Stimulated activated naive CD8-positive, alpha-beta T cell treated with anti-CD3 and anti-CD28 coated beads, Interleukin-15, amount 100 ng/mL, for 72 hours (primary cell): Measurements from ENCODE around the gene GPR137B.

Experiments
- ATAC-seq: fragments of 150-1000 bp; cut with Tn5 transposase; 2 replicates; pipeline ENCODE4 v1.10.0; 2021; ENCODE audit warnings: mild to moderate bottlenecking, moderate library complexity
- DNase-seq, 2 donors: peaks; one replicate each; pipeline ENCODE4 v3.0.0; 2021 to 2022
- H3K27ac Mint-ChIP-seq, 2 donors: one replicate each; pipeline ENCODE4 v1.8.0; 2022; ENCODE audit warnings: mild to moderate bottlenecking in 2 of 2, mixed read lengths in 2 of 2, moderate library complexity in 2 of 2
- H3K27me3 Mint-ChIP-seq: one replicate; pipeline ENCODE4 v1.8.0; 2022; ENCODE audit warnings: mixed read lengths
- H3K4me1 Mint-ChIP-seq: one replicate; pipeline ENCODE4 v1.8.0; 2022; ENCODE audit warnings: mild to moderate bottlenecking, mixed read lengths
- H3K4me3 Mint-ChIP-seq, 2 donors: one replicate each; pipeline ENCODE4 v1.8.0; 2022; ENCODE audit warnings: mild to moderate bottlenecking in 2 of 2, mixed read lengths in 2 of 2, moderate library complexity in 1 of 2
- H3K9me3 Mint-ChIP-seq, 2 donors: one replicate each; pipeline ENCODE4 v1.8.0; 2022; ENCODE audit warnings: mixed read lengths in 2 of 2

Gene GPR137B

DNA sequence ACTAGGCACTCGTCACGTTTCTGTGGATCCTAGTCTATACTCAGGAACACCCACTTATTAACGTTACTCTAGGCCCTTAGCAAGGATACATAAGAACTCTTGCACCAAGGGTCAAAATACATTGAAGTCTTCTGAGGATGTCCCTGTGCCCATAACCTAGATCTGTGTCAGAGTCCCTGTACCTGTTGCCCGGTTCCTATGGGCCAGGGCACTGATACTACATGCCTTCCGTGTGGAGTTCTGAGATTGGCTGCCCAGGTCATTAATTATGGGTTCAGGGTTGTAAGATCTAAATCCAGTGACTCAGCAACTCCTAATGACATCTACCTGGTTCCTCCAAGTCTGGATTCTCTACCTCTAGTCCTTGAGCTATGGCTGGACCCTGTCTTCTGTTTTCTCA is 69.5 kb downstream of the GPR137B start:
- no peaks in the 10 kb centered on the region for H3K9me3 Mint-ChIP-seq
- H3K4me3 Mint-ChIP-seq = no peak overlapping the region
- no peak for ATAC-seq

DNA sequence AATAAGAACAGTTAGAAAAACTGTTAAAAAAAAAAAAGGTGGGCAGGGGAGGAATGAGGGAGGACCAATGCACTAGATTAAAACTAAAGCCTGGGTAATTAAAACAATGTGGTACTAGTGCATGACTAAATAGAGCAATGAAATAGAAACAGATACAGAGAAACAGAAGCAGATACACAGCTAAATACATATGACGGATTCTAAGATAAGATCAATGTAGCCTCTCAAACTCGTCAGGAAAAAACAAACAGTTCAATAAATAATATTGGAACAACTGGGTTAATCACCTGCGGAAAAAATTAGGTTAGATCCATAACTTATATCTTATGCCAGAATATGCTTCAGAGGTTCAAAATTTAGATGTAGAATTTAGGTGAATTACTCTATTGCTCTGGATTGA is 71.2 kb downstream of the GPR137B start:
- no peak for ATAC-seq
- Mint-ChIP-seq H3K9me3 (no peaks in the 10 kb centered on the region), H3K4me3 (no peak overlapping the region), H3K4me1 (no peaks in the 10 kb centered on the region), H3K27ac (no peak overlapping the region), H3K27me3 (no peaks in the 10 kb centered on the region)
- DNase-seq = no peak

More for the DNA sequence above, 69.5 kb downstream of the GPR137B start:
- Mint-ChIP-seq H3K27ac (peak overlapping the region in 1 of 2 donors; percentile 41), H3K27me3 (no peaks in the 10 kb centered on the region), H3K4me1 (no peaks in the 10 kb centered on the region)
- DNase-seq = no peak

DNA sequence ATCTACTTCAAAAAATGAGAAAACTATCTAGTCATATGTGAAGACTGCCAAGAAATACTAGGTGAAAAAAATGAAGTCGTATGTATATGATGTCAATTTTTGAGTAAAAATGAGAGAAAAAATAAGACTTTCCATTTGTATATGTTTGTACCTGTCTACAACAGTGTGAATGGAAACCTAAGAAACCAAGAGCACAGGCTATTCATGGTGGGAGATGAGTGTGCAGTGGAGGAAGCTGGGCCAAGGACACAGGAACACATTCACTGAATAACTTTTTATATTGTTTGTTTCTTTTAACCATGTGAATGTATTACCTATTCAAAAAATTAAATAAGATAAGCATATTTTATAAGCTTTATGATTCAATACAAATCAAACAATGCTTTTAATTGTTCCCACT is 72.4 kb downstream of the GPR137B start:
- no peak for DNase-seq
- Mint-ChIP-seq H3K9me3 (no peaks in the 10 kb centered on the region), H3K4me1 (no peaks in the 10 kb centered on the region), H3K4me3 (no peak overlapping the region), H3K27me3 (no peaks in the 10 kb centered on the region), H3K27ac (no peak overlapping the region)
- ATAC-seq = peak; percentile 75

DNA sequence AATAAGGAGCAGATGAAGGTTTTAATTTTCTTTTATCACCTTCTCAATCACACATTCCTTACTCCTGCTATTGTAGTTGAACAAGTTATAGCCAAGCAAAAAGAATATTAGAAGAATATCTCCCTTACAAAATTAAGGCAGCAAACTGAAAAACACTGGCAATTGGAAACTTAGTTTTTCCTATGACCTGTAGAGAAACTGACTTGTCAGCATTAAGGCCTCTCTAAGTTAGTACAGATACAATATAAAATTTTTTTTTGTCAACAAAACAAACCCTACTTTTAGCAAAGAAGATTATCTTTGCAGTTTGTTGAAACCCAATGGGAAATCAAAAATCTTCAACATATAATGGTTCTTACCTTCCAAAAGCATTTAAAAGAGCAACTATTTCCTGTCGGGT is 78.1 kb downstream of the GPR137B start:
- Mint-ChIP-seq H3K4me3 (no peak overlapping the region), H3K4me1 (no peaks in the 10 kb centered on the region), H3K9me3 (no peaks in the 10 kb centered on the region), H3K27ac (no peak overlapping the region), H3K27me3 (no peaks in the 10 kb centered on the region)
- ATAC-seq (no peak), DNase-seq (no peak)

DNA sequence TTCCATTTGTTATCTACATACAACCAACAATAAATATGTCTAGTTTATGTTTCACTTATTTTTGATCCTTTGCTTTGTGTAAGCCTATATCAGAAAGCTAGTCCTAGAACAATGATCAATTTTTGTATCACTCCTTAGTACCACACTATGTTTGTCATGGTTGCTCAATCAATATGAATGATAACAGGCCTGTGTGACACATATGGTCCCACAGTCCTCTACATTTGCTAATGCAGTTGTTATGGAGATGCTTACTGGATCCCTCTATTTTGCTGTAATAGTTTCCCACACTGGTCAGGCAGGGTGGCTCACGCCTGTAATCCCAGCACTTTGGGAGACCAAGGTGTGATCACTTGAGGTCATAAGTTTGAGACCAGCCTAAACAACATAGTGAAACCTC is 80.3 kb downstream of the GPR137B start:
- no peak overlapping the region for H3K4me3 Mint-ChIP-seq
- H3K4me1 Mint-ChIP-seq = no peaks in the 10 kb centered on the region

DNA sequence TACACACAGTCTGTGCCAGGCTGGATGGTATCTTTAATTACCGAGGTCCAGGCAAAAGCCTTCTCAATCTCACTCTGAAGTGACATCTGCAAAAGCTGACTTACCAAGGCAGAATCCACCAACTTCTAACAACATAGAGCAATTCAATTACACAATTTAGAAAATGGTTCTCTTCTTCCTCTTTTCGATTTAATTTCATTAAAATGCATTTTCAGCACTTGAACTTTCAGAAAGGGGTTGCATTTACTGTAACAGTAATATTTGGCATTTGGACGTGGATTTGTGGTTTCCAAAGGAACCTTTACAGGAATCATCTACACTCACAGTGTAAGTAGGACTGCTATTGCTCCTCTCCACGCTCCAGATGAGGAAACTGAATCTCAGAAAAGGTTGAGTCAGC is 86.1 kb downstream of the GPR137B start:
- Mint-ChIP-seq H3K9me3 (no peaks in the 10 kb centered on the region), H3K4me3 (no peak overlapping the region), H3K4me1 (no peaks in the 10 kb centered on the region), H3K27ac (no peak overlapping the region), H3K27me3 (no peaks in the 10 kb centered on the region)
- DNase-seq (no peak), ATAC-seq (no peak)

More for the DNA sequence above, 80.3 kb downstream of the GPR137B start:
- H3K27me3 Mint-ChIP-seq = no peaks in the 10 kb centered on the region
- ATAC-seq = no peak
- H3K27ac Mint-ChIP-seq = no peak overlapping the region
- no peak for DNase-seq
- H3K9me3 Mint-ChIP-seq = no peaks in the 10 kb centered on the region

DNA sequence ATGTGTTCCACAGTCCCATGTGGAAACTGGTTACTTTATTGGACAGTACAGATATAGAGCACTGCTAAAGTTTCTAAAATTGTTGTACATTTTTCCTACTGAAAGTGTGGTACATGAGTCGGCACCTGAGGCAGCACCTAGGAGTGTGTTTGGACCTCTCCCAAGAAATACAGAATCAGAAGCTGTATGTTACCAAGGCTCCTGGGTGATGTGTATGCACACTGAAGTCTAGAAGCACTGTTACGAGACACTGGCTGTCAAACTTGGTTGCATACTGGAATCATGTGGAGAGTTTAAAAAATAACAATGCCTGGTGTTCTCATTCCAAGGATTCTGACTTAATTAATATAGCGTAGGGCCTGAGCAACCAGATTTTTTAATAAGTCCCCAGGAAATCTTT is 92.8 kb downstream of the GPR137B start:
- Mint-ChIP-seq H3K9me3 (no peaks in the 10 kb centered on the region), H3K27me3 (no peaks in the 10 kb centered on the region), H3K27ac (no peak overlapping the region), H3K4me1 (no peaks in the 10 kb centered on the region), H3K4me3 (no peak overlapping the region)
- ATAC-seq = no peak
- no peak for DNase-seq

DNA sequence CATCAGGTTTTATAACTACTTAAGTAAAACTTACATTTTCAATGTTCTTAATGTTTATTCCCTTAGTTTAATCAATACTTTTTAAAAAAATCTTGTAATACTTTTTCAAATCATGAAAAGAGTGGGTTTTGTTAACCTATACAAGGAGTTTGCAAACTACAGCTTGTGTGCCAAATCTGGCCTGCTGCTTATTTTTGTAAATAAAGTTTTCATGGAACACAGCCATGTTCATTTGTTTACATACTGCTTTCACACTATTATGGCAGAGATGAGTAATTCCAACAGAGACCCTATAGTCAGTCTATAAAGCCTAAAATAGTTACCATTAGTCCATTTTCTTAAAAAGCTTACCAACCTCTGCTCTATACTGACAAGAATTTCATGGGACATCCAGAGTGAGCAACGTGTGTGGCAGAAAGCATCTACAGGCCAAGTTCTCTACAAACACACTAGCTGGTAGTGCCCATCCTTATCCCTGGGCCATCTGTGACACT is 96.8 kb downstream of the GPR137B start:
- H3K27ac Mint-ChIP-seq = no peak overlapping the region
- H3K4me3 Mint-ChIP-seq = no peak overlapping the region
- ATAC-seq (no peak), DNase-seq (no peak)
- no peaks in the 10 kb centered on the region for H3K4me1 Mint-ChIP-seq
- H3K27me3 Mint-ChIP-seq = no peaks in the 10 kb centered on the region
- H3K9me3 Mint-ChIP-seq = no peaks in the 10 kb centered on the region

DNA sequence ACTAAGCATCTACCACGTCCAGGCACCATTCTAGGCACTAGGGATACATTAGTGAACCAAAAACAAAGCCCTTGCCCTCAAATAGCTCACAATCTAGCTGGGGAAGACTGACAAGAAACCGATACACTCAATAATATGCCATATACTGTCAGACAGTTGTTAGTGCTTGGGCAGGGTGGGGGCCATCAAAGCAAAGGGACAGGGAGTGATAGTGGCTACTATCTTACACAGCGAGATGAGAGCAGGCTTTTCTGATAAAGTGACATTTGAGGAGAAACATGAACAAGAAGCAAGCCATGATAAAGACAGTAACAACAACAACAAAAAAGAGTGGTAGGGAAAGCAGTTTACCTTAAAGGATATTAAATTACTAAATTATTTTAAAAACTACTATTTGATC is 98.3 kb downstream of the GPR137B start:
- no peak overlapping the region for H3K4me3 Mint-ChIP-seq
- DNase-seq (no peak), ATAC-seq (no peak)
- no peaks in the 10 kb centered on the region for H3K27me3 Mint-ChIP-seq
- H3K27ac Mint-ChIP-seq = no peak overlapping the region
- no peaks in the 10 kb centered on the region for H3K9me3 Mint-ChIP-seq
- H3K4me1 Mint-ChIP-seq = no peaks in the 10 kb centered on the region

DNA sequence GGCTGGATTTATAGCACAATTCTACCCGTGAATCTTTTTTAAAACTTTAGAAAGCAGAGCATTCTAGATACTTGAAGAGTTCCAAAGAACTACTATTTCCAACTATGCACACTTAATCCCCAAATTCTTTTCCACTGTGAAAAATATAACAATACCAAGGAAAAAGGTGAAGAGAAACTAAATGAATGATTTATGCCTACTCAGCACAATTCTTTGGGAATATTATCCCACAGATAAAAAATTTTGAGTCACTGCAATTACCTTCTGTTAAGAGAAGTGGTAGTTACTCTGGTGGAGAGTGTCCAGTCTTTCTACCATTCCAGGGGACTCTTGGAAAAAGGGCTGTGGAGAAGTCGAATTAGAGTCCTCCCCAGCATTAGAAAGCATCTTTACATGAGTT is 100.2 kb downstream of the GPR137B start:
- no peak overlapping the region for H3K27ac Mint-ChIP-seq
- DNase-seq (no peak), ATAC-seq (no peak)
- no peaks in the 10 kb centered on the region for H3K9me3 Mint-ChIP-seq
- no peak overlapping the region for H3K4me3 Mint-ChIP-seq
- no peaks in the 10 kb centered on the region for H3K4me1 Mint-ChIP-seq
- H3K27me3 Mint-ChIP-seq = no peaks in the 10 kb centered on the region

DNA sequence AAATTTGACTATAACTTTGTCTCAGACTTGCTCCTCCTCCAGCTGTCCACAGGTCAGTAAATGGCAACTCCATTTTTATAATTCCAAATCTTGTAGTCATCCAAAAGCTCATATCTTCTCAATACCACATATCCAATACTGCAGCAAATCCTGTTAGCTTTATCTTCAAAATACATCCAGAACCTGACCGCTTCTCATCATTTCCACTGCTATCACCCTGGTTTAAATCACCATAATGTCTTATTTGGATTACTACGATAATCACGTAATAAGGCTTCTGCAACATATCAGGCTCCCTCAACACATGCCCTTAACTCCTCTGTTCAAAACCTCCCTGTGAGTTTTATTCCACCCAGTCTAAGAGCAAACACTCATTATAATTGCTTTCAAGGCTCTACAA is 104.9 kb downstream of the GPR137B start:
- Mint-ChIP-seq H3K4me1 (no peaks in the 10 kb centered on the region), H3K27ac (no peak overlapping the region), H3K4me3 (no peak overlapping the region), H3K27me3 (no peaks in the 10 kb centered on the region), H3K9me3 (no peaks in the 10 kb centered on the region)
- DNase-seq (no peak), ATAC-seq (no peak)

DNA sequence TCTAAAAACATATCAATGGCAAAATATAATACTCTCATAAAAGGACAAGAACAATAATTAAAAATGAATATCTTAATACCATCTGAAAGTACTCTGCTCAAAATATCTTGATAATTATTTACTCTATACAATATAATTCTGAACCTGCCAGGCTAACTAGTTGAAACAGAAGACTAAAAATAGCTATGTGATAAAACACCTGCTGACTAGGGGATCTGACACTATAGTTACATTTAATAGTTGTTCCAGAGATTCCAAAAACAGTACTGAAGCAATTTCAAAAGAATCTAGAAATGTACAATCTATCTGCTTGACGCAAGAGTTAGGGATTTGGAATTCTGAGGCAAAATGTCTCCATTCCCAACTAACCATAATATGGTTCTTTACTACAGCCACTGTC is 109.2 kb downstream of the GPR137B start:
- Mint-ChIP-seq H3K9me3 (no peaks in the 10 kb centered on the region), H3K27me3 (no peaks in the 10 kb centered on the region), H3K4me1 (no peaks in the 10 kb centered on the region), H3K4me3 (no peak overlapping the region), H3K27ac (no peak overlapping the region)
- ATAC-seq = no peak
- DNase-seq = no peak

DNA sequence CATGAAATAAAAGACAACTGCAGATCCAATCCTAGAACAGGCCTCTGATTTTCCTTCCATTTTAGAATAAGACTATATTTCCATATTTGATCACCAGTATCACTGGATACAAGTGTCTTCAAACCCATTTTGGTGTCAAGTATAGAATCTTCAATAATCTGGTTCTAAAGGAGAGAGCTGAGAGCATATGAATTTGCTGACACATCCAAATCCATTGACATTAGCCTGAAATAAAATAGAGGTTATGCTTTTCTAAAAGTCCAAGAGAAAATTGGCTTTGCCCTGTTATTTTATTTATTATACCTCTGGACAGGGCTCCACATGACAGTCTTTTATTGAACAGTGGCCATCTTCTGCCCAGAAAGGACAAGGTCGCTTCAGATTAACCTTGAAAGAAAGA is 110.8 kb downstream of the GPR137B start:
- peaks cover 9 to 10% of the 10 kb centered on the region in 2 donors for H3K9me3 Mint-ChIP-seq
- no peak for DNase-seq
- ATAC-seq = no peak

DNA sequence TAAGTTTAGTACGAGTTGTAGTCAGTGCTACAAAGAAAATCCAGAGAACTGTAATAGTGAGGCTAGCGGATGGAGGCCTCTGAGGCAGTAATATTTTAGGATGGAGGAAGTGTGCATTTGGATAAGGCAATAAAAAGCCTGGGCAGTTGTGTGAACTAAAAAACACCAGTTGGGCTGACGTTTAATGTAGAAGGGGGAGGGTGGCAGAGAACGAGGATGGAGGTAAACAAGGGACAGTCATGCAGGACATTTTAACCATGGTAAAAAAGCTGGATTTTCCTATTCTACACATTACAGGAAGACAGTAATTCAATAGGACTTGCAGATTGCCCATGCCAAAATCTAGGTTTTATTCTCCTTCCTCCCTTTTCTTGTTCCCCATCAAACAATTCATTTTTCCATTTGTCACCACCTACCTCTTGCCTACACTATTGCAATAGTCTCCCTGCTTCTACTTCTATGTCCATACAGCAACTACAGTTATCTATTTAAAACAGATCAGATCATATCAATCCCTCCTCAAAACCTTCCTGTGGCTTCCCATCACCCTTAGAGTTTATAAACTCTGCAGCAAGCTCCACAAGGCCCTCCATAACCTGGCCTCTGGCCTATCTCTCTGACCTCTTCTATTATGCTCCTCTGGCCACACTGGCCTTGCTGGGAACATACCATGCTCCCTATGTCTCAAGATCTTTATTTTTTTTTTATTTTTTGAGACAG is 111.7 kb downstream of the GPR137B start:
- Mint-ChIP-seq H3K9me3 (peaks cover 14 to 17% of the 10 kb centered on the region in 2 donors), H3K27ac (no peak overlapping the region), H3K4me1 (peaks cover 3% of the 10 kb centered on the region), H3K4me3 (no peak overlapping the region), H3K27me3 (no peaks in the 10 kb centered on the region)
- DNase-seq (no peak), ATAC-seq (no peak)

More for the DNA sequence above, 110.8 kb downstream of the GPR137B start:
- H3K27ac Mint-ChIP-seq = no peak overlapping the region
- no peak overlapping the region for H3K4me3 Mint-ChIP-seq
- no peaks in the 10 kb centered on the region for H3K4me1 Mint-ChIP-seq
- H3K27me3 Mint-ChIP-seq = no peaks in the 10 kb centered on the region

DNA sequence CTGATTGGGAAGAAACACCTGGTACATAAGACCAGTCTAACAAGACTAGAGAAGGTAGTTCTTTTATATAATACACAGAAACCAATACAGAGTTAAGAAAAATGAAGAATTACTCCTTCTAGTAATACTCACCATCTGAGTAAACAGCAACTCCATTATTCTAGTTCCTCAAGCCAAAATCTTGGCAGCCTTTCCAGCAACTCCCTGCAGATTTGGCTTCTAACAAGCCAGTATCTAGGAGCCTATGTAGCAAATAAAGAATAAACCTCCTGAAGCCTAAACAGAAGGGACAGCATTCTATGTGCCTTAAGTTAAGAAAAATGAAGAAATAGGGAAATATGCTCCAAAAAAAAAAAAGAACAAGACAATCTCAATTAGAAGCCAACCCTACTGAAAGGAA is 114.9 kb downstream of the GPR137B start:
- Mint-ChIP-seq H3K4me1 (peaks cover 20% of the 10 kb centered on the region), H3K4me3 (no peak overlapping the region), H3K27me3 (no peaks in the 10 kb centered on the region), H3K9me3 (peaks cover 28 to 44% of the 10 kb centered on the region in 2 donors), H3K27ac (no peak overlapping the region)
- ATAC-seq (no peak), DNase-seq (no peak)

DNA sequence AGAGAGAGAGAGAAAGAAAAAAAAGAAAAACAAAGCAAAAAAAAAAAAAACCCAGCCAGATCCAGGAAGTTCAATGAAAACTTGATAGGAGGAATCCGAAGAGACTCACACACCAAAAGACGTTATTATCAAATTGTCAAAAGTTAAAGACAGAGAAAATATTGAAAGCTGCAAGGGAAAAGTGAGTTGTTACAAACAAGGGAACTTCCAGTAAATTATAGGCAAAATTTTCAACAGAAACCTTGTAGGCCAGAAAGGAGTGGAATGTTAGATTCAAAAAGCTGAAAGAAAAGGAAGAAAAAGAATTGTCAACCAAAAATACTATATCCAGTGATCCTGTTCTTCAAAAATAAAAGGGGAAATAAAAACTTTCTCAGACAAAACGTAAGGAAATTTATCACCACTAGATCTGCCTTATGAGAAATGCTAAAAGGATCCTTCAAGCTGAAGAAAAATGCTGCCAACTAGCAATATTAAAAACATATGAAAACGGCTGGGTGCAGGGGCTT is 115.8 kb downstream of the GPR137B start:
- DNase-seq (no peak), ATAC-seq (no peak)
- Mint-ChIP-seq H3K27ac (no peak overlapping the region), H3K4me3 (no peak overlapping the region), H3K4me1 (peaks cover 20% of the 10 kb centered on the region), H3K9me3 (peaks cover 28 to 45% of the 10 kb centered on the region in 2 donors), H3K27me3 (no peaks in the 10 kb centered on the region)
